Measurements from ENCODE around the gene SULT1C3.

Gene SULT1C3

GRCh38 chr2:108239786-108240185, at the start of gene SULT1C3:
SULT1C3 (plus strand) TSS chr2:108239968; CDS start chr2:108247195, 7,227 bp downstream.
- no peak for DNase-seq (ENCODE audit: low read depth)

GRCh38 chr2:108193251-108193650, 46.5 kb upstream of the SULT1C3 start:
- no peak for DNase-seq (ENCODE audit: low read depth)

DNA sequence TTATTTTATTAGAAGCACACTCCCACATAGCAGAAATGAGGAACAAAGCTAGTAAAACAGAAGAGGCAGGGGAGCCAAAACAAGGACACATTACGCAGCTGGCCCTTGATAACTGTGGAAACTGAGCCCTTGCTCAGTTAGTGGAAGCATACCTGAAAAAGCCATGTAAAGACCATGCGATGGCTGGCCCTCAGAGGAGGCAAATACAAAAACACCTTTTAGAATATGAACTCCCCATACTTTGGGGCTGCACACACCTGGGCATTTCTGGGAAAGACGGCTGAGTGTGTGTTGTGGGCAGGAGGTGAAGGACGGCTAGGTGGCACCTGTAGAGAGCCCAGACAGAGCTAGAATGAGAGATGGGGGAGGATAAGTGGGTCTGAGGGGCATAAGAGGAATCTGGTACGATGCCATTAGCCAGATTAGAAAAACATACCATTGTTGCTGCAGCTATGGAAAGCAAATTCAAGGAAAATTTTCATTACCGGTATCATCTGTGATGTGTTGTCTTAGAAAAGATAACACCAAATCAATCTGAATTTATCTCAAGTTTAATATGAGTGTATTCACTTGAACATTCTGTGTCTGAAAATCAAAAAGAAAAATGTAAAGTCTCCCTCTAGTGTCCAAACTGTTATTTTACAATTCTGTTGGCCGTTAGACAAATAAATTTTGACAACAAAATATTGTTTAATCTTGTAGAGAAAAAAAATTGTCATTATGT, 45.2 kb upstream of the SULT1C3 start:
- no peak for DNase-seq (ENCODE audit: low read depth)

DNA sequence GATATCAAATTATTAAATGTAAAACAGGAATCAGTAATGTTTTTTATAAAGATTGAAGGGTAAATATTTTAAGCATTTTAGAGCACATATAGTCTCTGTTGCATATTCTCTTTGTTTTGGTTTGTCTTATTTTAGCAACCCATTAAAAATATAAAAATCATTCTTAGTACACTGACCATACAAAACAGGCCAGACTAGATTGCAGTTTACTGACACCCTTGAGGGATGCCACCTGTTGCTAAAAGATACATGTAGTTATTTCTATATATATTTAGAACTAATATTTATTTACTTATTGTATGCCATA, 44.7 kb upstream of the SULT1C3 start:
- no peak for DNase-seq (ENCODE audit: low read depth)

DNA sequence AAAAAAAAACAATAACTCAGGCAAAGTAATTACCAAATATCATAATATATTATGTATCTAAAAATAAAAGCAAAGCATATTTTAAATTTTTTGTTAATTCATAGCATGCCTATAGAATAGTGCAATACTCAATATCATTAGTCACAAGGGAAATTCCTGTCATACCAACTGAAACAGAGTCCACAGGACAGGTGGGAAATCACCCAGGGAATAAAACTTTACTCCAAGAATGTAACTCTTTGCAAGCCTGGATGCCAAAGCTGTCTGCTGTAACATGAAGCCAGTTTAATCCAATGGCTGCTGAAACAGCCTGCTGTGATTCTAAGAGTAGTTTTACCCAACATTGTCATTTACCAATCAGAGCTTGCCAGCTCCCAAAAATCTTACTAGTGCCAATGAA, 40.0 kb upstream of the SULT1C3 start:
- no peak for DNase-seq (ENCODE audit: low read depth)

DNA sequence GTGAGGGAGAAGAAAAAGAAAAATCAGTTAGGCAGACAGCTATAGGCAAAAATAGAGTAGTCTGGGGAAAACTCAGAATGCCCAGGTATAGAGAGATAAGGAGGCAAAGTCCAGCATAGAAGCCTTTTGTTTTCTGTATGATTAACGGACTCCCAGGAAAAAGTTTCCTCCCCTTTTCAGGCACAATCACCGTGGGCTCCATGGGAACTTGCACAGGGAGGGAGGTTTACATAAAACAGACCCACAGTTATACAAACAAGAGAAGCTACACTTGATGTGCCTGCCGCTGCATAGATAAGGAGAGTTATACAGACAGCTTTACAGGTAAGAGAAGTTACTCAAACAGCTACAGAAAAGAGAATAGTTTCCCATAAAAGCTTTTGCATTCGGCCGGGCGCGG, 39.2 kb upstream of the SULT1C3 start:
- DNase-seq (ENCODE audit: low read depth), result no peak

DNA sequence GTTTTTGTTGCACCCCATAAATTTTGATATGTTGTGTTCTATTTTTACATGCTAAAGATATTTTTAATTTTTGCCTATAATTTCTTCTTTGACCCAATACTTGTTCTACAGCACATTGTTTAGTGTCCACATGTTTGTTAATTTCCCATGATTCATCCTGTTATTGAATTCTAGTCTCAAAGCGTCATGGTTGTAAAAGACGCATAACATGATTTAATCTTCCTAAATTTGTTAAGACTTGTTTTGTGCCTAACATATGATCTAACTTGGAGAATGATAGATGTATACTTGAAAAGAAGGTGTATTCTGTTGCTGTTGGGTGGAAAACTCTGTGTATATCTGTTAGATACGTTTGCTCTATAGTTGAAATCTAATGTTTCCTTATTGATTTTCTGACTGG, 27.1 kb upstream of the SULT1C3 start:
- DNase-seq (ENCODE audit: low read depth), result no peak

DNA sequence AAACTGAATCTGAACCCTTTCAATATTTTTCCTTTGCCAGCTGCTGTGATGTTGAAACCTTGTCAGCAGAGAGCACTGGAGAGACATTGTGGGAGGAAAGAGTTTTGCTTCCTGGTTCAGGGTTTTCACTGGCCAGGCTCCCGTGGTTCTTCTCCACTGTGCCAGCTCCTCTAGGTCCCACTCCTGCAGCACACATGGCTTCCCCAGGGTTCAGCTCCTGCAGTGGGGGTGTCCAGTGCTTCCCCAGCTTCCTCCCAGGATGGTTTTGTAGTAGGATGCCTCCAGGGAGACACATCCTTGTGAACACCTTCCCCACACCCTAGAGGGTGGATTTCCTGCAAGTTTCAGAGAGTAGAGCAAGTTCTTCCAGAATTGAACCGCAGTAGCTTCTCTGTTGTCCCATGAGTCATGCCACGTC, 24.0 kb upstream of the SULT1C3 start:
- no peak for DNase-seq (ENCODE audit: low read depth)

DNA sequence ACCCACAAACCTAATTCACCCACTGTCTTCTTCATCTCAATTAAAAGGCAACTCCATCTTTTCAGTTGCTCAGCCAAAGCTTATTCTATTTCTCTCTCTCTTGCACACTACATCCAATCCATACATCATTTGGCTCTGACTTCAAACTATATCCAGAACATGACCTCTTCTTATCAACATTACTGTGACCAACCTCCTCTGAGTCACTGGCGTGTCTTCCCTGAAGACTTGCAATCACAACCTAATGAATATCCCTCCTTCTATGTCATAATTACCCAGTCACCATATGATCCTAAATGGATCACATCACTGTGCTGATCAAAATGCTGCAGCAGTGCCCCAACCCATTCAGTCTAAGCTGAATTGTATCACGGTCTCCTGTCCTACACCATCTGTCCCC, 22.6 kb upstream of the SULT1C3 start:
- DNase-seq (ENCODE audit: low read depth), result no peak

DNA sequence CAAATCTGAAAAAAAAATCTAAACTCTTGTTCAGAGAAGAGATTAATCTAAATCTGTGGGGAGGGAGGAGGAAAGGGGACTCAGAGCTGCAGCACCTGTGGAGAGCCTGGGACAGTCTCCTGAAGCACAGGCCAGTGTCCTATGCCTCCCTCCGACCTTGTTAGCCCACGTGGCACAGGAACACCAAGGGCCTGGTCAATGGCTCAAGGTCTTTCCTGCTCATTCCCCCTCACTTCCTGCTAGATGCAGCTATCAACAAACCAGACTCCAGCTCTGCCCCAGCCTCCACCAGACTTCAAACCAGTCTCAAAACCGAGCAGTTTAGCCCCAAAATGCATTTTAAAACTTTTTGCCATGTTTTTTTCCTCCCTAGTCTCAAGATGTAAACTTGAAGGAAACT, 20.1 kb upstream of the SULT1C3 start:
- no peak for DNase-seq (ENCODE audit: low read depth)

DNA sequence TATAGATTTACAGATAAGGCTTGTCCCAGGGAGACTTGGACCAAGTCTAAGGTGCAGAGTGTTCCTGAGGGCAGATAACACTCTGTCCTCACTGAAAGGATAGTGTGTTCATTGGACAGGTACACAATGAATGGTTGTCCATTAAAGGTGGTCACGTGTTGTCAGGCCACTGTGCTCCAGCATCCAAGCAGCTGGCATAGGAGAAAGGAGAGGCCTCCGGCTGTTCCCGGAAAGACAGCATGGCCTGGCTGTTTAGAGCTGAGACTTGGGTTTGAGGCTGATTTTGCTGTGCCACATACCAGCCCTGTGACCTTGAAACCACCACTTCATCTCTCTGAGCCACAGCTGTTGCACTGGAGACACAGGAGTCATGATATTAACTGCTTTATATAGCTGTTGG, 19.6 kb upstream of the SULT1C3 start:
- DNase-seq (ENCODE audit: low read depth), result no peak

DNA sequence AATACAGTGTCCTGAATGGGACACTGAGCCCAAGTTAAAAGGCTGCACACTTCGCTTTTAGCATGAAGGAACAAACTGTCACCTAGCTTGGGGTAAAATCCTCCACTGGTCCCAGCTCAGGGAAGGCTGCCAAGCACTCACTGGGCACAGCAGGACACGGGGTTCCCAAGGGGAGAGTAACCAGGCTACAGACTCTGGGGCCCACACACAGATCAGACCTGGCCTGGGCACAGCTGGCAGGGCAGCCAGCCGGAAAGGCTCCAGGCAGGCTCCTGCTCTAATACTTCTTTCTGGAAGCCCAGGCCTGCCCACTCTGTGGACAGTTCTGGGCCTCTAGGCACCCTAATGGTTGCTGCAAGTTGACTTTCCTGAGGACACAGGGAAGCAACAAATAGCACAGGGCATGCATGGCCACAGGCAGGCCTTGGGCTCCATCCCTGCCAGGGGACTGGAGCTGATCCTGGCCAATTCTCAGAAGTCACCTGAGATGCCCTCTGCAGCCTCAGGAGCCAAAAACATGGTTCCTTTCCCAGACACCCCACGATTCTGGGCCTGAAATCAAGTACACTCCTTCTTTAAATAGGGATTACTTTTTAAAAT, 18.7 kb upstream of the SULT1C3 start:
- no peak for DNase-seq (ENCODE audit: low read depth)

DNA sequence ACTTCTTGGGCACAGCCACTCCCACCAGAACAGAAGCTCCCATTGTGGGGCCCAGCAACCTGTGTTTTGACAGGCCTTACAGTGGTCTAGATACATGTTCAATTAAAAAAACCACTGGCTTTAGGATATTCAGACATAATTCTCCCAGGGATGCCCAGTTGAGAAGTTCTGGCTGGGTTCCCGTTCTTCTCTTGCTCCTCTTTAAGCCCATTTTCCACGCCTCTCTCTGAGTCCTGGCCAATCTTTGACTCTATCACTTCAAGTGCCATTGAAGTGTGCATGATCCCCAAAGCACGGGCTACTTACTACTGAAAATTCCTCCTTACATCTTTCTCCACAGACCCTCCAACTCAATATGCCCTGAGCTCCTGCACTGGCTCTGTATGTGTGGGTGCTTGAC, 17.5 kb upstream of the SULT1C3 start:
- DNase-seq (ENCODE audit: low read depth), result no peak

DNA sequence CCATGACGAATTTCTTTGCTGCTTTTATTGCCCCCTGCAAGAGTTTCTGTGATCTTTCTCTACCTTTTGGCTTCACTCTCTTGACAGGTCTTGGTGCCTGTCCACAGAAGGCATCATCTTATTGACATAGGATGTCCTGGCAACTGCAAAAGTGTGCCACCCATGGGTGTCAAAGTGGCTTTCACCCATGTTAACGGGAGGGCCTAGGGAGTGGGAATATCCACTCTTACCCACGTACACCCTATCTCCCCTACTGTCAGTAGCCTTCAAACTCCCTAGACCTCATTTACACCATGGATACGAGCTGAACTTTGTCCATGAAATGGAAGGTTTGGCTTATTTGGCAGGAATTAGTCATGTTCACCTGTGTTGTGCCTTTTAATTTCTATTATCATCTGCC, 16.2 kb upstream of the SULT1C3 start:
- DNase-seq (ENCODE audit: low read depth), result no peak

GRCh38 chr2:108224022-108224421, 15.7 kb upstream of the SULT1C3 start:
- no peak for DNase-seq (ENCODE audit: low read depth)

DNA sequence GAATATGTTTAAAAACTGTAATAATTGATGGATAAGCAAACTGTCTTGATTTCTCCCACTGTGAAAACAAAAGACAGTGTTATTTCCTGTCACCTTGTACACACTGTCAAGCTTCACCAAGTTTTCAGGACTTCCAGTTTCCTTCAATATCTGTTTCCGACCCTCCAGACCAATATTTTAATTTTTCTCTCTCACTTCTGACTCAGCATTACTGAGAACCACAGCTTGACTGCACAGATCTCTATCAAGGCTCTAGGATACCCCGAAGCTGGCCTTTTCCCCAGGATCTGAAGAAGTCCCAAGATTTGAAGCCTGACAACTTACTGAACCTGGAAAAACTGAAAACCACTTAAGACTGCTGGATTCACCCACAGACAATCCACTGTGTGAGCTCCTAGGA, 13.2 kb upstream of the SULT1C3 start:
- no peak for DNase-seq (ENCODE audit: low read depth)

- no peak for DNase-seq (ENCODE audit: low read depth)
Measured at GRCh38 chr2:108228006-108228405, 11.8 kb upstream of the SULT1C3 start.

DNA sequence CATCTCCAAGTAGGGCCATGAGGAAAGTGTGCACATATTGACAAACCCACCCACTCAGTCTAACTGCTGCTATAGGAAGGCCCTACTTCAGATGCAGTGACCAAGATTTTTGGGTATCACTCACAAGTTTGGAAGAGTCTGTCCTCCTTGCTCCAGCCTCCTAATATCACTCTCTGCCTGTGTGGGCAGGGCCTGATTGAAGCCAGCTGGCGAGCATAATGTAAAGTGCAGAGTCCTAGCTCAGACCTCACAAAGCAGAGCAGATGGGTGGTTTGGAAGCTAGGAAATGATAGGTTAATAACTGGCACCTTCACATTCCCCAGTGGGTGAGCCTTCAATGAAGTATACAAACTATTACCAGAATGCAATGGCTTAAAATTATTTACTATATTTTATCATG, 11.2 kb upstream of the SULT1C3 start:
- no peak for DNase-seq (ENCODE audit: low read depth)

GRCh38 chr2:108229875-108230274, 9.9 kb upstream of the SULT1C3 start:
- no peak for DNase-seq (ENCODE audit: low read depth)

DNA sequence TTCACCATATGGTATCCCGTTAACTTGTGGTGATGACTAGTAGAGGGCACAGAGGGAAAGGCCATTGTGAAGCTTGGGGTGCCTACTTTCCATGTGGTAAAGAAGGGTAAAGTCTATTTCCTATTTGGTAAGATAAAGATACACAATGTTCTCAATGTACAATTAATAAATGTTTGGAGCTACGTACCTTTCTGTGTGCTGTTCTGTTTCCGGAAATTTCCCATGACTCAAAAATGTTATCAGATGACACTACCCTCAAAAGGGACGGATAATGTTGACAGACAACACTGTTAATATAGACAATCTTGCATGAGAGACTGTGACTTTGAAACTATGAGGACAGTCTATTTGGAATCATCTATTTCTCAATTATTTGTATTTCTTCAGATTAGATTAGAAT, 4.2 kb upstream of the SULT1C3 start:
- no peak for DNase-seq (ENCODE audit: low read depth)

- no peak for DNase-seq (ENCODE audit: low read depth)
Measured at GRCh38 chr2:108236676-108237335, 3.0 kb upstream of the SULT1C3 start.

DNA sequence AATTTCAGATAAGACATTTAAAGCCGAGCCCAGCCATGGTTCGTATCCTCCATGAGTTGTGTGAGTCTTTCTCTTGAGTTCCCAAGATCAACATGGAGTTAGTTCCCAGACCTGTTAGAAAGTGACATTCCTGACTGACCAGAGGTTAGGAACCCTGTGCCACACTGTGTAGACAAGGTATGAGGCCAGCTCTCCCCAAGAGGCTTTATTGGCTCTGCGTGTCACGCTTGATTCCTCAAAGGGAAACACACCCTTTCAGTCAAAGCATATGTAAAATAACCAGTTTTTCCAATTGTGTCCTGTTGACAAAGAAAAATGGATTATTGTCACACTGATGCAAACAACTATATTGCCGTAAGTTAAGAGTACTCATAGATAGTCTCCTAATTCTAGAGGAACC, 1.2 kb downstream of the SULT1C3 start:
- no peak for DNase-seq (ENCODE audit: low read depth)

GRCh38 chr2:108243566-108243965, 3.8 kb downstream of the SULT1C3 start:
- DNase-seq (ENCODE audit: low read depth), result no peak

Measured in T-helper 22 cell (primary cell).